Activated naive CD4-positive, alpha-beta T cell treated with anti-CD3 and anti-CD28 coated beads, Interleukin-2, amount 50 U/mL, for 16 hours (primary cell): ENCODE measurements around the gene THAP3.

Source experiments
- DNase-seq: peaks from one replicate; pipeline ENCODE4 v3.0.0-alpha.2; 2020

THAP3 gene

GRCh38 chr1:6613361-6614018 is 11.2 kb upstream of the THAP3 start, which contains the start of gene PHF13:
Gene PHF13, plus strand, starts transcription at chr1:6613731. Its CDS starts 336 bp downstream, at chr1:6614067.
- DNase-seq = peak; percentile 100

GRCh38 chr1:6614019-6614928 is 10.4 kb upstream of the THAP3 start:
- DNase-seq = peak; percentile 66

DNA sequence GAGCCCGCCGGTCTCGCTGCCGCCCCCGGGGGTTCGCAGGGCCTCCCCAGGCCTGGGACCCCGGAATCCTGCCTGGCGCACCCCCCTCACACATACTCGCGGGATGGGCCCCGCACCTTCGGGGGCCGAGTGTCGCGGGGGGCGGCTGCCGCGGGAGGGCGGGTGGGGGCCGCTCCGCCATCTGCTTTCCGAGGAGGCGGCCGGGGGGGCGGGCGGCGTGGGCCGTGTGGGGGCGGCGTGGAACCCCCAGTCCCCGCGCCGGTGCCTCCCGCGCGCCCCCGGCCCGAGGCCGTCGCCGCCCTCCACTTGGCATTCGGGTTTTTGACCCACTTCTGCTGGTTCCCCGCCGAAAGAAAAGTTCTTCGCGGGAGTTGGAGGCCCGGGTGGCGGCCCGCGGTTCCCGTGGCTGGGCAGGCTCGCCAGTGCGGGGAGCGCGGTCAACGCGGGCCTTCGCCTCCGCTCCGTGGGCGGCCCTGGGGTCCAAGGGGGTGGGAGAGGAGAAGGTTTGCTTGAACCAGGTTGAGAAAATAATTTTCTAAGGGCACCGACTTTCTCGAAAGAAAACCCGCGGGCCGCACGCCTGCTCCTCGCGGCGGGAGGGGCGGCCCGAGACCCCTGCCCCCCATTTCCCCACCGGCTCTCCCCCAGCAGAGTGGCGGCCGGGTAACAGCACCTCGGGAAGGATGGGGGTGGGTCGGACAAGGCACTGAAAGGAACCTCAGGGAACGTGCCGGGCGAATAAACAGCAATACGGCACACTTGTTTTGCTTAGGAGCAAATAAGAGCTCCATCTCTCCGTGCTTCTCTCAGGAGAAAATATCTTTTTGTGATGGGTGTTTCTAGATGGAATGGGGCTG is 9.5 kb upstream of the THAP3 start:
- DNase-seq = peak; percentile 33

GRCh38 chr1:6619045-6619444 is 5.6 kb upstream of the THAP3 start:
- DNase-seq = no peak

GRCh38 chr1:6621429-6622391 is 3.0 kb upstream of the THAP3 start:
- DNase-seq = no peak

- no peak for DNase-seq
Observed at GRCh38 chr1:6622396-6623152, 2.1 kb upstream of the THAP3 start.

- DNase-seq = no peak
Observed at GRCh38 chr1:6623269-6623965, 1.3 kb upstream of the THAP3 start.

- DNase-seq = no peak
Observed at GRCh38 chr1:6625584-6626149, 999 bp downstream of the THAP3 start.

DNA sequence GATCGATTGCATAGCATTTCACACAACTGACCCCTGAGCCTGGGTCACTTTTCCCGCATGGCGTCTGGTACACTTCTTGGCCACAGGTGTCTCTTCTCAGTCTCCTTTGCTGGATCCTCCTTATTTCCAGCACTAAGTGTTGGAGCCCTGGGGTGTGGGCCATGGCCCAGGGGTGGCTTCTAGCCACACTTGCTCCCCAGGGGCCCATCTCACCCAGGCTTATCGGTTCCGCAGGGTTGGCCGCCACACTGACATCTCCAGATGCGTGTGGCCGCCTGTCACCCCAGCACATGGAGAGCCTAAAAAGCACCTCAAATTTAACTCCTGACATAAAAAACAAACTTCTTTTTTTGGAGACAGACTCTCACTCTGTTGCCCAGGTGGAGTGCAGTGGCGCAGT is 2.4 kb downstream of the THAP3 start:
- no peak for DNase-seq

DNA sequence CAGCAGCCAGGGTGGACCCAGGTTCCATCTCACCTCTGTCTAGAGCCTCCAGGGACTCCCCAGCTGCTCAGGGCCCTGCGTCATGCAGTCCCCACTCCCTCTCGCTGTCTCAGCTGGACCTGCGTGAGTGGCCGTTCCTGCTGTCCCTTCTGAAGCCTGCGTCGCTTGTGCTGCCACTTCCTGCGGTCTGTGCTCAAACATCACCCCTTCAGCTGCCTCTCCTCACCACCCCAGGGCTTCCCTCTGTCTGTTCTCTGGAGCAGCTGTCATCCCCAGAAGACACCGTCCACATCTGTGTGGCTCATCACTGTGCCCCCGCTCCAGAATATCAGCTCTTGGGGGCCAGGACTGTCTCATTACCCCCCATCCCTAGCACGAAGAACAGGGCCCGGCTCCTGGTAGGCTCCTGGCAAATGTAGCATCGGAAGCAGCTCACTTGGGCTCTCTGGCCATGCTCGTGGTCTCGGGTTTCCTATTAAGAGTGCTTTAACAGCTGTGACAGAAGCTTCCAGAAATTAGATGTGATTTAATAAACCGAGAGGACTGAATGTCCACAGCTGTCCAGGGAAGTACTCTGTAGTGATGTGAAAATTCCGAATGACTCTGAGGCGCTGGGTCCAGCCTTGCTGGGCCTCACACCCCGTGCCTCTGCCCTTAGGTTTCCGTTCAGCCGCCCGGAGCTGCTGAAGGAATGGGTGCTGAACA is 3.3 kb downstream of the THAP3 start:
- no peak for DNase-seq

GRCh38 chr1:6628971-6629479 is 4.4 kb downstream of the THAP3 start:
- DNase-seq = no peak

DNA sequence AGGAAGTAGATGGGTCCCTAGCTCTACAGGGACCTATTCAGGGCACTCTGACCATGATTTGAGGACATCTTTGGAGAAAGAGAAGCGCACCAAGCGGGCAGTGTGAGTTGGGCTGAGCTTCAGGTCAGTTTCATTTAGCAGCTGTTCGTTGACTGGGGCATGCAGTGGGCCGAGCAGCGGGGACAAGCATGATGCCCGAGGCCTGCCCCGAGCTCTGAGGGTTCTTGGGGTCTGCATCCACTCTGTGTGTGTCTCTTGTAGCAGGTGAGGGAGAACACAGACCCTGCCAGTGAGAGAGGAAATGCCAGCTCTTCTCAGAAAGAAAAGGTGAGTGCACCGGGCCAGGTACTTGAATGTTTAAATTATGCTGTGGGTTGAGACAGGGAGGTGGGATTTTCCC is 5.4 kb downstream of the THAP3 start:
- no peak for DNase-seq

DNA sequence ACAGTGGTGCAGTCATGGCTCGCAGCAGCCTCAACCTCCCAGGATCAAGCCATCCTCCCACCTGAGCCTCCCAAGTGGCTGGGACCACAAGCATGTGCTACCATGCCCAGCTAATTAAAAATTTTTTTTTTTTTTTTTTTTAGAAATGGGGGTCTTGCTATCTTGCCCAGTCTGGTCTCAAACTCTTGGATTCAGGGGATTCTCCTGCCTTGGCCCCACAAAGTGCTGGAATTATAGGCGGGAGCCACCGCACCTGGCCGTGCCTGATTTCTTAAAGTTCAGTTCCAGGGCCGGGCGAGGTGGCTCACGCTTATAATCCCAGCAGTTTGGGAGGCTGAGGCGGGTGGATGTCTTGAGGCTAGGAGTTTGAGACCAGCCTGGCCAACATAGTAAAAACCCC is 6.4 kb downstream of the THAP3 start:
- no peak for DNase-seq

DNA sequence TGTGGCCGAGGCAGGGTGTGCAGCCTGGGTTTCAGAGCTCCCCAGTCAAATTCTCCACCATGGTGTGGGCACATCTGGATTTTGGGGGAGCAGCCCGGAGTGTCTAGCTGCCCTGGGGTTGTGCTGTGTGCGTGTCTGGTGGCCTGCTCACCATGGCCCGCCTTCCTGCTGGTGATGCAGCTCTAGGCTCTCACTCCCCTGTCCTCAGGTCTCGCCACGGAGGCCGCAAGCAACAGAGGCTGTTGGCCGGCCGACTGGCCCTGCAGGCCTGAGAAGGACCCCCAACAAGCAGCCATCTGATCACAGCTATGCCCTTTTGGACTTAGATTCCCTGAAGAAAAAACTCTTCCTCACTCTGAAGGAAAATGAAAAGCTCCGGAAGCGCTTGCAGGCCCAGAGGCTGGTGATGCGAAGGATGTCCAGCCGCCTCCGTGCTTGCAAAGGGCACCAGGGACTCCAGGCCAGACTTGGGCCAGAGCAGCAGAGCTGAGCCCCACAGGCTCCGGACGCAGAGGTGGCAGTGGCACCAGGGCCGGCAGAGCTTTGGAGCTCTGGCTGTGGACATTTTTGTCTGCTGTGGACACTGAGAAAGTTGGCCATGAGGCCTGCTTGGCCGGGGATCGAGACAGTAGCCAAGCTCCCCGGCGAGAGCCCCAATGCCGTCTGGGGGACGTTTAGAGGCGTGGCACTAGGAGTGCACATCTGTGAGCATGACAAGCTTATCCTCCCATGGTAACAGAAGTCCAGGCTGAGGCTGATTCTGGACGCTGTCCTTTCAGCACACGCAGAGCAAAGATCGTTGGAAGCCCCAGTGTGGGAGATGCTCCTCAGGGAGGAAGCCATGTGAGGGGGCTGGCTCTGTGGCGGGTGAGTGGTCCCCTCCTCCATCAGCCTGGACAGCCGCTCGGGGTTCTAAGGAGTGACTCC is 8.2 kb downstream of the THAP3 start:
- no peak for DNase-seq

GRCh38 chr1:6634371-6635052 is 9.8 kb downstream of the THAP3 start:
- DNase-seq = peak; percentile 50

GRCh38 chr1:6635161-6635909 is 10.7 kb downstream of the THAP3 start:
- DNase-seq = no peak
